Trophoblast cell (in vitro differentiated cells and primary cell): ENCODE data around the gene RNF150.
"Not testable (repeated sequence)": the region's sequence is repeated elsewhere in the genome, so short reads cannot be mapped to it uniquely, and the experiment has no call there.

Experiments
- DNase-seq, 2 donors: peaks; one replicate each; pipeline ENCODE4 v3.0.0-alpha.2; 2016
- H2AFZ ChIP-seq: 2 replicates; pipeline ENCODE4 v1.6.1; 2013; ENCODE audit warnings: low read length, moderate library complexity, mild to moderate bottlenecking; ENCODE audit not compliant: insufficient read depth, poor library complexity
- H2AK5ac ChIP-seq: 2 replicates; pipeline ENCODE4 v1.6.1; 2013; ENCODE audit warnings: mild to moderate bottlenecking, low read length
- H2BK120ac ChIP-seq: 2 replicates; pipeline ENCODE4 v1.6.1; 2013; ENCODE audit warnings: low read length, mild to moderate bottlenecking, moderate library complexity; ENCODE audit not compliant: insufficient read depth, poor library complexity
- H2BK12ac ChIP-seq: 2 replicates; pipeline ENCODE4 v1.6.1; 2013; ENCODE audit warnings: mild to moderate bottlenecking, low read length, moderate library complexity
- H2BK5ac ChIP-seq: 2 replicates; pipeline ENCODE4 v1.6.1; 2013; ENCODE audit warnings: low read length, low read depth, moderate library complexity, mild to moderate bottlenecking; ENCODE audit not compliant: poor library complexity
- H3K14ac ChIP-seq: 2 replicates; pipeline ENCODE4 v1.6.1; 2013; ENCODE audit warnings: mild to moderate bottlenecking, low read length
- H3K18ac ChIP-seq: 2 replicates; pipeline ENCODE4 v1.6.1; 2013; ENCODE audit warnings: mild to moderate bottlenecking, low read length
- H3K23ac ChIP-seq: 2 replicates; pipeline ENCODE4 v1.6.1; 2013; ENCODE audit warnings: low read length
- H3K27ac ChIP-seq: 2 replicates; pipeline ENCODE4 v1.5.1; 2013; ENCODE audit warnings: low read depth, mild to moderate bottlenecking, inconsistent platforms, low read length, moderate library complexity
- H3K27me3 ChIP-seq: 2 replicates; pipeline ENCODE4 v1.6.1; 2013; ENCODE audit warnings: inconsistent platforms, mild to moderate bottlenecking, low read length, moderate library complexity; ENCODE audit not compliant: insufficient read depth
- H3K36me3 ChIP-seq, 2 experiments: 1 replicate in 1 of 2; 2 replicates in 1 of 2; pipeline ENCODE4 v1.6.1; 2013; ENCODE audit warnings: low read length in 2 of 2, mild to moderate bottlenecking in 2 of 2, moderate library complexity in 1 of 2; ENCODE audit not compliant: insufficient read depth in 2 of 2, control insufficient read depth in 1 of 2
- H3K4ac ChIP-seq: 2 replicates; pipeline ENCODE4 v1.6.1; 2013; ENCODE audit warnings: low read depth, mild to moderate bottlenecking, low read length, moderate library complexity
- H3K4me1 ChIP-seq, 2 experiments: 1 replicate in 1 of 2; 2 replicates in 1 of 2; pipeline ENCODE4 v1.6.1; 2013; ENCODE audit warnings: low read length in 2 of 2, mild to moderate bottlenecking in 2 of 2, moderate library complexity in 1 of 2; ENCODE audit not compliant: insufficient read depth in 2 of 2, control insufficient read depth in 1 of 2
- H3K4me2 ChIP-seq: 2 replicates; pipeline ENCODE4 v1.6.1; 2013; ENCODE audit warnings: inconsistent platforms, mild to moderate bottlenecking, low read length, moderate library complexity
- H3K4me3 ChIP-seq: 2 replicates; pipeline ENCODE4 v1.5.1; 2013; ENCODE audit warnings: mild to moderate bottlenecking, low read depth, low read length, inconsistent platforms
- H3K79me1 ChIP-seq: one replicate; pipeline ENCODE4 v1.6.1; 2013; ENCODE audit warnings: low read length
- H3K79me2 ChIP-seq: 2 replicates; pipeline ENCODE4 v1.6.1; 2013; ENCODE audit warnings: low read length, mild to moderate bottlenecking; ENCODE audit not compliant: control insufficient read depth, insufficient read depth, poor library complexity
- H3K9ac ChIP-seq: 2 replicates; pipeline ENCODE4 v1.6.1; 2013; ENCODE audit warnings: mild to moderate bottlenecking, low read length
- H3K9me3 ChIP-seq: 2 replicates; pipeline ENCODE4 v1.6.1; 2013; ENCODE audit warnings: low read depth, mild to moderate bottlenecking, control low read depth, inconsistent platforms, low read length; ENCODE audit not compliant: insufficient read depth
- H4K12ac ChIP-seq: 2 replicates; pipeline ENCODE4 v1.6.1; 2013; ENCODE audit warnings: low read depth, mild to moderate bottlenecking, low read length, moderate library complexity
- H4K8ac ChIP-seq: 2 replicates; pipeline ENCODE4 v1.6.1; 2013; ENCODE audit warnings: low read depth, mild to moderate bottlenecking, low read length, moderate library complexity
- H4K91ac ChIP-seq: one replicate; pipeline ENCODE4 v1.6.1; 2013; ENCODE audit warnings: low read depth, mild to moderate bottlenecking, low read length, moderate library complexity
- WGBS: extraction: QIAGEN DNeasy Blood & Tissue Kit; methylation state at CpG from one replicate; pipeline ENCODE4 v1.1.7; 2013; ENCODE audit warnings: missing lambda C conversion rate; ENCODE audit not compliant: insufficient read length, insufficient coverage; ENCODE audit errors: extremely low coverage; 5-methylcytosine and 5-hydroxymethylcytosine counted together

The RNF150 gene

GRCh38 chr4:140829825-140830224, 303.4 kb downstream of the RNF150 start:
- Histone ChIP-seq H3K4ac (no peak overlapping the region), H3K9ac (no peak overlapping the region), H3K9me3 (no peaks in the 10 kb centered on the region), H3K4me2 (no peak overlapping the region), H4K8ac (no peak overlapping the region), H3K18ac (no peak overlapping the region), H2BK120ac (no peak overlapping the region), H2AK5ac (no peak overlapping the region), H3K27ac (no peak overlapping the region), H3K4me1 (peaks cover 3 to 5% of the 10 kb centered on the region in 2 experiments), H3K4me3 (no peak overlapping the region), H3K27me3 (no peaks in the 10 kb centered on the region), H3K36me3 (no peaks in the 10 kb centered on the region), H2AFZ (no peak overlapping the region), H3K79me1 (no peaks in the 10 kb centered on the region), H3K79me2 (no peaks in the 10 kb centered on the region), H2BK5ac (no peak overlapping the region), H2BK12ac (no peak overlapping the region), H4K91ac (no peak overlapping the region), H3K14ac (no peak overlapping the region), H4K12ac (no peak overlapping the region), H3K23ac (no peak overlapping the region)
- no peak for DNase-seq

- Histone ChIP-seq H3K27me3 (no peaks in the 10 kb centered on the region), H2BK120ac (no peak overlapping the region), H3K36me3 (no peaks in the 10 kb centered on the region), H3K4ac (no peak overlapping the region), H3K4me1 (peaks cover 3% of the 10 kb centered on the region in 2 experiments), H3K27ac (no peak overlapping the region), H3K79me1 (no peaks in the 10 kb centered on the region), H3K18ac (no peak overlapping the region), H2BK12ac (no peak overlapping the region), H4K8ac (no peak overlapping the region), H2AK5ac (no peak overlapping the region), H3K4me2 (no peak overlapping the region), H3K79me2 (no peaks in the 10 kb centered on the region), H2AFZ (no peak overlapping the region), H2BK5ac (no peak overlapping the region), H4K12ac (no peak overlapping the region), H3K9me3 (no peaks in the 10 kb centered on the region), H3K9ac (no peak overlapping the region), H4K91ac (no peak overlapping the region), H3K23ac (no peak overlapping the region), H3K14ac (no peak overlapping the region), H3K4me3 (no peak overlapping the region)
- DNase-seq = no peak
- WGBS = no CpG with 5 or more reads among the region's 2 CpGs
Measured at GRCh38 chr4:140826701-140827027, 306.6 kb downstream of the RNF150 start.

GRCh38 chr4:140820520-140820919, 312.7 kb downstream of the RNF150 start:
- H4K8ac ChIP-seq, H3K23ac ChIP-seq, H3K9ac ChIP-seq, H3K4me1 ChIP-seq, DNase-seq, H4K12ac ChIP-seq, H3K4me2 ChIP-seq, H4K91ac ChIP-seq, H3K18ac ChIP-seq, H3K14ac ChIP-seq, H2BK5ac ChIP-seq, H3K27ac ChIP-seq, H2BK120ac ChIP-seq, H3K79me1 ChIP-seq, H2AFZ ChIP-seq, H3K9me3 ChIP-seq, H3K36me3 ChIP-seq, H2BK12ac ChIP-seq, H3K27me3 ChIP-seq, H3K4me3 ChIP-seq, H3K79me2 ChIP-seq, H3K4ac ChIP-seq, H2AK5ac ChIP-seq: not testable (repeated sequence)
- WGBS = no CpG with 5 or more reads among the region's 3 CpGs

- Histone ChIP-seq H2AK5ac (no peak overlapping the region), H4K12ac (no peak overlapping the region), H3K27me3 (no peaks in the 10 kb centered on the region), H3K23ac (no peak overlapping the region), H4K91ac (no peak overlapping the region), H4K8ac (no peak overlapping the region), H3K79me1 (no peaks in the 10 kb centered on the region), H3K36me3 (no peaks in the 10 kb centered on the region), H2BK12ac (no peak overlapping the region), H2AFZ (no peak overlapping the region), H3K9ac (no peak overlapping the region), H3K4me1 (no peaks in the 10 kb centered on the region), H3K14ac (no peak overlapping the region), H3K4ac (no peak overlapping the region), H3K18ac (no peak overlapping the region), H2BK120ac (no peak overlapping the region), H3K9me3 (no peaks in the 10 kb centered on the region), H3K79me2 (no peaks in the 10 kb centered on the region), H2BK5ac (no peak overlapping the region), H3K27ac (no peak overlapping the region), H3K4me3 (no peak overlapping the region), H3K4me2 (no peak overlapping the region)
- WGBS = no CpG with 5 or more reads among the region's 1 CpG
- DNase-seq = no peak
Measured at GRCh38 chr4:140819610-140820009, 313.7 kb downstream of the RNF150 start.

- H3K9me3 ChIP-seq = no peaks in the 10 kb centered on the region
- H3K27me3 ChIP-seq = no peaks in the 10 kb centered on the region
- H3K4me2 ChIP-seq = no peak overlapping the region
- H3K79me1 ChIP-seq = no peaks in the 10 kb centered on the region
- no peaks in the 10 kb centered on the region for H3K36me3 ChIP-seq
- no peak overlapping the region for H3K18ac ChIP-seq
- H2BK5ac ChIP-seq = no peak overlapping the region
- no CpG with 5 or more reads among the region's 1 CpG for WGBS
- H2BK120ac ChIP-seq = no peak overlapping the region
- H4K91ac ChIP-seq = no peak overlapping the region
- no peak for DNase-seq
- no peak overlapping the region for H3K23ac ChIP-seq
- H4K12ac ChIP-seq = no peak overlapping the region
- no peak overlapping the region for H4K8ac ChIP-seq
- no peaks in the 10 kb centered on the region for H3K4me1 ChIP-seq
- H3K27ac ChIP-seq = no peak overlapping the region
- H2AFZ ChIP-seq = no peak overlapping the region
- H2BK12ac ChIP-seq = no peak overlapping the region
- no peak overlapping the region for H2AK5ac ChIP-seq
- H3K79me2 ChIP-seq = no peaks in the 10 kb centered on the region
- H3K9ac ChIP-seq = no peak overlapping the region
- H3K14ac ChIP-seq = no peak overlapping the region
- no peak overlapping the region for H3K4ac ChIP-seq
- H3K4me3 ChIP-seq = no peak overlapping the region
Measured at GRCh38 chr4:140818433-140818832, 314.8 kb downstream of the RNF150 start.
